Mucosa of gallbladder (tissue), 1 donor: Measurements from ENCODE around the gene MTX3. TPM values are rescaled to one million over a fixed set of nuclear protein-coding genes. Genes with fewer than 3 reads are reported as not detected.

Experiments used
- DNase-seq: peaks from one replicate; pipeline ENCODE4 v3.0.0-alpha.2; 2020; ENCODE audit warnings: low spot score
- total RNA-seq: library from RNA; stranded (reverse); gene quantifications from one replicate; pipeline ENCODE4 v1.2.1, GENCODE V29; 2021
- donor health status: DM: no; HTN: no; CAD: no.

Gene MTX3
- total RNA-seq, 1 donor from 2014 or later: 17.0 TPM

- DNase-seq: no peak
Observed at GRCh38 chr5:79983618-79984017, 7.4 kb downstream of the MTX3 start.

DNA sequence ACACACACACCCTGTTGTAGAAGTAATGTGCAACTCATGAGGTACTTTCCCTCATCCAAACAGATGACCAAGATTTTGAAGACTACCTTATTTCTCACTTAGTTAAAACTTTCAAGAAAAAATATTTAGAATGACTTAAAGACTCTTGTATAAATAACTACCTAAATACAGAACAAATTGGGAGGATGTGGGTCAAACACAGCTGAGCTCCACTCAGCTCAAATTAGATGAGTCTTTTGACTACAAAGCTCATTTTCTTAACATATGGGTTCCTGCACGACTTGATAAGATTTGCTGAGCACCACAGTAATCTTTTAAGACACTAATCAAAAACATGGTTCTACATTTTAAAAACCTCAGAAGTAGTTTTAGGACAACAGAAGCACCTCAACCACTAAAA lies 8.9 kb downstream of the MTX3 start:
- DNase-seq: no peak

- no peak for DNase-seq
Observed at GRCh38 chr5:79976759-79977515, 14.1 kb downstream of the MTX3 start.

- DNase-seq: no peak
Observed at GRCh38 chr5:79975422-79975821, 15.6 kb downstream of the MTX3 start.

GRCh38 chr5:79974886-79975285 lies 16.2 kb downstream of the MTX3 start:
- DNase-seq: no peak

- no peak for DNase-seq
Observed at GRCh38 chr5:79973996-79974395, 17.1 kb downstream of the MTX3 start.

DNA sequence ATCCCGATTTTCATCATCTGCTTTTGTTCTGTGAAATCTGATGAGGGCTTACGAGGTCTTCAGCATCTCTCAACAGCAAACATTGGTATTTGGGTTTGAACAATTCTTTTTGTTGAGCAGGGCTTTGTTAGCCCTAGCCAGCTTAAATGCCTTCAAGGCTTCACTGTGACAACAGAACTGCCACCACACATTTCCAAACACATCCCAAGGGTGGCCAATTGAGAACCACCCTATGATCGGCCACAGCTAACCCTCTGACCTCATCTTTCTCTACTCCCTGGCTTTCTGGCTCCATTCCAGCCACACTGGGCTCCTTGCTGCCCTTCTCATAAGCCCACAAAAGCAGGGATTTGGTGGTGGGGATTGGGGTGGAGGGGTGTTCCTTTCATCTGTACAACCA lies 17.6 kb downstream of the MTX3 start:
- no peak for DNase-seq

- no peak for DNase-seq
Observed at GRCh38 chr5:79971156-79971555, 19.9 kb downstream of the MTX3 start.

- no peak for DNase-seq
Observed at GRCh38 chr5:79966448-79966847, 24.6 kb downstream of the MTX3 start.

GRCh38 chr5:79964136-79964535 lies 26.9 kb downstream of the MTX3 start:
- DNase-seq: no peak

- no peak for DNase-seq
Observed at GRCh38 chr5:79963261-79964061, 27.6 kb downstream of the MTX3 start.

DNA sequence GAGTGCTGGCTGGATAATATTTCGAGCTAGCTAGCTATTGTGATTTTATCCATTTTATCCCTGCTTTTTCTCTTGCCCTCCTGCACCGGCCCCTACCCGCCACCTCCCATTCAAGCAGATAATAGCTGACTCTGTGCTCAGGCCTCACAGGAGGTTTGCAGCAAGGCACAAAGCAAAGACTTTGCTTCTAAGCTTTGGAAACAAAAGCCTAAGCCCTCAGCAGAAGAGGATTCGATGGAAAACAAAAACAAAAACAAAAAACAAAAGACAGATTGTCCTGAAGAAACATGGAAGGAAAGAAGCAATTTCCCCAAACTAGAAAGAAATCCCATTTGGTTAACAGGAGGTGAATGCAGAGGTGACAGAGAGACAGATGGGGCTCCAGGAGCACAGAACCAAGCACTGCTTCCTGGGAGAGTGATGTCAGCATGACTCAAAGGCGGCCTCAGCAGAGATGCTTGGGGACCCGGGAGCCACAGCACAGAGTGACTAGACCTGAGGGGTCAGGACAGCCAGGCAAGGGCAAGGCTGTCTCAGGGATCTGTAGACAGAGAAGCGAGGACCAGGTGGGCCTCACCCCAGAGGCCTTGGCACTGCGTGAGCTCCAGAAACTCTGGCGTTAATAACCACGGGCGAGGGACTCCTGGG lies 28.4 kb downstream of the MTX3 start:
- DNase-seq: no peak

DNA sequence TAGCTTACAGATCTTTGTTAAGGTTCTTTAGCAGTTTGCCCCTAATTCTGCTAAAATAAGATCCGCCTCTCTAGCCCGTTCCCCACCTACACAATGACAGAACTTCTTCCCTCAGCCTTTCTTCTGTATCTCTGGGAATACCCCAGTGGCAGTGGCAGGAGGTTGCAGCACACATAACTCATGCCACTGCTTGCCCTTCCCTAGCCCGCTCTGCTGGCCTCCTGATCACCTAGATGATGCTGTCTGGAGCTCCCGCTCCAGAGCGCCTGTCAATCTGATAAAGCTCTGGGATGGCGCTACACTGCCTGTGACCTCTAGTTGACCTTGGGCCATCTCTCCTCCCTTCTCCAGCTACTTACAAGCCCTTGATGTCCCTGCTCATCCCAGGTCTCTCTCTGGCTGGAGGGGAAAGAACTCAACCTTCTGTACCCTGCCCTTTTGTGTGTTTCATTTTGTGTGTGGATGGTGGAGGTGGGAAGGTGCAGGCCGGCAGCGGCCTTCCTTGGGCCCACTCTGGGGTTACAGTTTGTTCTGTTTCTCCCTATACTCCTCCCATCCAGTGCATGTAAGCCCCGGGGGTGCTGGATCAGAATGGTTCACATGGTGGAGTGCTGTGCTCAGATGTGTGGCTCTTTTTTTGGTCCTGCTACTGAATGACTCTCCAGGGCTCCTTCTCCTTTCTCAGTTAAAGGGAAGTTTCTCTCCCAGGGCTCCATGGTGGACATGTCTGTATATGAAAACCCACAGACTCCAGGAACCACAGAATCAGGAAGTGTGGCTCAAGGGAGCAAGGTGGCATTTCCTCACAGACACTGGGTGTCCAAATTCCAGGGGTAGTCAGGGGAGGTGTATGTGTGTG lies 29.1 kb downstream of the MTX3 start:
- no peak for DNase-seq

DNA sequence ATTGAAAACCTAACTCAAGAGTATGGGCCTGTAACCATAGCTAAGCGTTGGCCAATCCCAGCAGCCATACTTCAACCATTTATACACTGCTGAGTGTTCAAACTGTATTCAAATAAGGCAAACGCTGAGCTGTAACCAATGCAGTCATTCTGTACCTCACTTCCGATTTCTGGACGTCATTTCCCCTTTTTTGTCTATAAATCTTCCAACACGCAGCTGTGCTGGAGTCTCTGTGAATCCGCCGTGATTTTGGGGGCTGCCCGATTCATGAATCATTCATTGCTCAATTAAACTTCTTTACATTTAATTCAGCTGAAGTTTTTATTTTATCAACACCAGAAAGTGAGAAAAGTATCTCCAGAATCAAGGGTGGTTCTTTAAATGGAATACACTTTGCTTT lies 31.7 kb downstream of the MTX3 start:
- DNase-seq: no peak

DNA sequence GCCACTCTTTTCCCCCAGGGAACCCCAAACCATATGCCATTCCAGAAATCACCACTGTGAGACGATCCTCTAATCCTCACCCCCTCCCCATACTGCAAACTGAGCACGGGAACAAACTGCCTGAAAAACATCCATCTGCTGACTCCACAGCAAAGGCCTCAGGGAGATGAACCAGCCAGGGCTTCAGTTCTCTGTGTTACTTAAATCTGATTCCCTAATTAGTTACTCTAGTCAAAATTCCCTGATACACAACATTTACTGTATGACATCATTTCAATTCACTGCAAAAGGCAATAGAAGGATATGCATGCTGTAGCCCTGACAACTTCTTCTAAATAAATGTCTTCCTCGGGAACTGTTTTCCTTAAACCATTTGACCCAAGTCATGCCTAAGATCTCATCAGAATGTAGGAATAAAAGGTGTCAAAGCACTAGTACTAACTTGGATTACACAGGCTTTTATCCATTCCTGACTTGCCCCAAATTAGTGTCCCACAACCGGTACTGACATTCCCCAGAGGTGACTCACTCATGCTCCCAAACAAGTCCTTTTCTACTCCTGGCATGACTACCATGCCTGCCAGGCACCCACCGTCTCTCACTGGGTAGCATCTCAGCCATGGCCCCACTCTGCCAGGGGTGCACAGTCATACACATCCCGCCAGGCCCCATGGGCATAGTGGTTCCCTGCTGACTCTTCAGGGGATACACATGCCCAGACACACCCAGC lies 35.0 kb downstream of the MTX3 start:
- no peak for DNase-seq

DNA sequence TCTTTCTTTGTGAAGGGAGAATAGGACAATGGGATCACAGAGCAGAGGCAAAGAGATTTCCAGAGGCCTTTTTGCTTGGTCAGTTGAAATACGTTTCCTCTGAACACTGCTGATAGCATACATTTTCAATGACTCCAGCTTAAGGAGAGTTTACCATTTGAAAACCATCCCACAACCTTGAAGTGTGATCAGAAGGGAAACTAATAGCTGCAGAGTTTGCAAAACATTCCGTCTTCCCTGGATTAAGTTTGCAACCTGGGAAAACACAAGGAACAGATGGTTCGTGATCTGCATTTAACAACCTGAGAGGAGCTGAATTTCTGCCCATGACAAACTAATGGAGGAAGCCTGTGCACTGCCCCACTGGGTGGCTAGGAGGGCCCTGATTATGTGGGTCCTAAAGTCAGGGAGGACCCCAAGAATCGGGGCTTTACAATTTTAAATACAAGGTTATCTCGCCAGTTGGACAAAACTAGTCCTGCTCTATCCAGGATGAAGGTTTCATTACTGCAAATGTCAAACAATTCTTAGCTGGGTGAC lies 35.6 kb downstream of the MTX3 start:
- DNase-seq: no peak

GRCh38 chr5:79954620-79955019 lies 36.4 kb downstream of the MTX3 start:
- DNase-seq: no peak

GRCh38 chr5:79947567-79947966 lies 43.5 kb downstream of the MTX3 start:
- DNase-seq: no peak

DNA sequence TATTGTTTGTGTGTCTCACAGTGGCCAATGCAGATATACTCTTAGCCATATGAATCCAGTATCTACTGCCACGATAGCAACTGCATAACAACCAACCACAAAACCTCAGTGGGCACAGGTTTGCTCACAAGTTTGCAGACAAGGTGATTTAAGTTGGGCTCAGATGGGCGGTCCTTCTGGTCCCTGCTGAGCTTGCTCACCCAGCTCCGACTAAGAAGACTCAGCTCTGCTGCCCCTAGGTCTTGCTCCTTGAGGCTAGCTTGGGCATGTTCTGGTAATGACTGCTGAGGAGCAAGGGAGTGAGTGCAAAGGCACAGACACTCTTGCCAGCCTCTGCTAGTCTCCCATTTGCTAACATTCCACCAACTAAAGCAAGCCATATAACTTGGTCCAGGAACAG lies 52.6 kb downstream of the MTX3 start:
- no peak for DNase-seq

- DNase-seq: no peak
Observed at GRCh38 chr5:79936646-79937216, 54.3 kb downstream of the MTX3 start.
